HTERT RPE-1 (cell line): ENCODE results near the gene HES6.

Experiments used
- in situ Hi-C: fragments of 300-500 bp; cut with MboI; formaldehyde crosslinking; loops from 4 replicates; pipeline ENCODE4 v1.14.3; 2020; ENCODE audit warnings: low sequenced_read_pairs

Gene HES6

DNA sequence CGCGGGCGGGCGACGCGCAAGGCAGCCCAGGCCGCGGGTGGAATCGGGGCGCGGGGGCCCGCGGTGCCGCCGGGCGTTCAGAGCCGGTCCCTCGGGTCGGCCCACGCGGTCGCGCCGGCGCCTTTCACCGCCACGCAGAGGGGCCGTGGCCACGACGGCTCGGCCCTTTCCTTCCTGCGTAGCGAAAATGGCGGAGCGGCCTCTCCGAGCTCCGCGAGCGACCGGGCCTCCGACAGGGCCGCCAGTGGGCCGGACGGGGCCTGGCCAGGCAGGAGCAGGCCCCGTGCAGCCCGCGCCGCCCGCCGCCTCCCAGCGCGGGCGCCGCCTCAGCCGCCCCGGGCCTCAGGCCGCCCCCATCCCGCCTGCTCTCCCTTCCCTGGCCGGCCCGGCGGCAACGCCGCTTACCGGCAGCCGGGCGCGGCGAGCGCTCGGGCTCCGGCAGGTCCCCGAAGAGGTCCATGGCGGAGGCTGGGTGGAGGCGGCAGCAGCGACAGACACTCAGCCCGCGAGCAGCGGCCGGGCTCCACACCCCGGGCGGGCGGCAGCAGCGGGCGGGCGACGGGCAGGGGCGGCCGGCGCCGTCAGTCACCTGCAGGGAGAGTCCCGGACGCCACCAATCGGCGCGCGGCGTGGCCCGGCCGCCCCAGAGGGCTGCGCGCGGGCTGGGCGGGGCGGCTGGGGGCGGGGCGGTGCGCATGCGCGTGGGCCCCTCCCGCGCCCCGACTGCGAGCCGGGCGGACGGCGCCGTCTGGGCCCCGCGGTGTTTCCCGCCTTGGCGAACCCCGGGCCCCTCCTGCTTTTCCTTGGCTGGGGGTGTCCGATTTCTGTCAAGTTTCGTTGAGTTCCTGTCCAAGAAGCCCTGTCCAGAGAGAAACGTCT is 36.5 kb downstream of the HES6 start, which contains the start of gene ILKAP:
ILKAP (minus strand) TSS at position 602 of the 879 bp plus-strand sequence; CDS start at position 460, 142 bp downstream.
- in situ Hi-C loops: no loop called here

DNA sequence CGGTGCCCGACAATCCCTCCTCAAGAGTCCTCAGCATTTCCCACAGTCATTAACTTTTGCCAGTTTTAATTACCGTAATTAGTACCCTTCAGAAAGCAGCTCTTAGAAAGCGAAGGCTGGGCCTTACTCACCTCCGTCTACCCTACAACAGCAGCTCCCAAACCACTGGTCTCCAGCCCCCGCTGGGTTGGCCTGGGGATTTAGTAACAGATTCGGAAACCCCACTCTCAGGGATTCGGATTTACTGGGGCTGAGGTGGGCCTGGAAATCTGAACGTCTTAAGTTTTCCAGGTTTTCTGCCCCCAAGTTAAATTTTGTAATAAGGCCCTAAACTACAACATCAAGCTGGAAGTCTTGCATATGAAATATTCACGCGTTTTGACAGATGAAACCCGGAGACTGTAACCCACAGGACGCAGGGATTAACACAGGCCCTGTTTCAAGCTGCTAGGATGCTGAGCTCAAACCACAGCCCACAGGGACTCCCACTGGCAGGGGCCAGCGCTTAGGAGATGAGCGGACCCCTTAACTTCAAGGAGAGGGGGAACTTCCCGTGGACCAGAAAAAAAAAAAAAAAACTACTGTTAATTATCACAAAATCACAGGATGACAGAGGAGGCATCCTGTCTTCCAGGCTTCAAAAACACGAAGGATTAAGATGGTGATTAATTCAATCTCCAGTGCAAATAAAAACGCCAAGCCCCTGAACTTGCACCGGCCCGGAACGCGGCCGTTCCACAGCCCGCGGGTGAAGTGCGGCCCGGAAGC is 37.3 kb downstream of the HES6 start:
- in situ Hi-C loops: no loop called here

DNA sequence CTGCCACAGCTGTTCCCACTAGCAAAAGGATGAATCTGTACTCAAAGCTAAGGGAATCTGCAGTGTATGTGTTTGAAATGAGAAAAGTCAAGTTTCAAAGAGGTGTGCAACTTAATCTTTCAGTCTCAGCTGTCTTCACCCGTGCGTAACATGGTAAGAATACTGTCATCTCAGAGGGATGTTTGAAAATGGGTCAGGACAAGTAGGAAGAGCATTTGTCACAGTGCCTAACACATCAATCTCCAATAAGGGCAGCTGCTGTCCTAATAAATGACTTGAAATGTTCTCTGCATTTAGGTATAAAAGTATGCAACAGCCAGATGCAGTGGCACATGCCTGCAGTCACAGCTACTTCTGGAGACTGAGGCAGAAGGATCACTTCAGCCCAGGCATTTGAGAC is 49.4 kb downstream of the HES6 start:
- in situ Hi-C loops: no loop called here
